Measurements from ENCODE around the gene PEMT.

GRCh38 chr17:17494499-17494869, 97.0 kb downstream of the PEMT start:
- TF ChIP-seq, protein P1, sequence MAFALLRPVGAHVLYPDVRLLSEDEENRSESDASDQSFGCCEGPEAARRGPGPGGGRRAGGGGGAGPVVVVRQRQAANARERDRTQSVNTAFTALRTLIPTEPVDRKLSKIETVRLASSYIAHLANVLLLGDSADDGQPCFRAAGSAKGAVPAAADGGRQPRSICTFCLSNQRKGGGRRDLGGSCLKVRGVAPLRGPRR (CRISPR knock-in tag; IDR thresholded peaks at IDR 0.05): no peak
- TF ChIP-seq LEF1 (IDR thresholded peaks at IDR 0.05): no peak
- TF ChIP-seq SMC3 (conservative IDR thresholded peaks at IDR 0.05; ENCODE audit: insufficient read depth, low read depth, low read length): no peak
- no peak for TF ChIP-seq ZBTB7A (IDR thresholded peaks at IDR 0.05; ENCODE audit: borderline replicate concordance, control insufficient read depth, low read depth, low read length)
- TF ChIP-seq, protein P2, sequence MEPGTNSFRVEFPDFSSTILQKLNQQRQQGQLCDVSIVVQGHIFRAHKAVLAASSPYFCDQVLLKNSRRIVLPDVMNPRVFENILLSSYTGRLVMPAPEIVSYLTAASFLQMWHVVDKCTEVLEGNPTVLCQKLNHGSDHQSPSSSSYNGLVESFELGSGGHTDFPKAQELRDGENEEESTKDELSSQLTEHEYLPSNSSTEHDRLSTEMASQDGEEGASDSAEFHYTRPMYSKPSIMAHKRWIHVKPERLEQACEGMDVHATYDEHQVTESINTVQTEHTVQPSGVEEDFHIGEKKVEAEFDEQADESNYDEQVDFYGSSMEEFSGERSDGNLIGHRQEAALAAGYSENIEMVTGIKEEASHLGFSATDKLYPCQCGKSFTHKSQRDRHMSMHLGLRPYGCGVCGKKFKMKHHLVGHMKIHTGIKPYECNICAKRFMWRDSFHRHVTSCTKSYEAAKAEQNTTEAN (CRISPR knock-in tag; IDR thresholded peaks at IDR 0.05): no peak

All from K562 (cell line).